Brain microvascular endothelial cell (primary cell): Measurements from ENCODE around the gene EFEMP1.

ENCODE experiments used
- DNase-seq: peaks from one replicate; pipeline ENCODE4 v3.0.0-alpha.2; 2020
- H3K27ac ChIP-seq: fragments of 250-450 bp; sonication (Bioruptor Pico); 2 replicates; pipeline ENCODE4 v1.5.1; 2020; ENCODE audit warnings: mild to moderate bottlenecking, moderate library complexity
- H3K27me3 ChIP-seq: fragments of 250-450 bp; sonication (Bioruptor Pico); replicated peaks from 2 replicates; pipeline ENCODE4 v1.5.1; 2020; ENCODE audit warnings: mild to moderate bottlenecking
- H3K36me3 ChIP-seq: fragments of 250-450 bp; sonication (Bioruptor Pico); replicated peaks from 2 replicates; pipeline ENCODE4 v1.5.1; 2020; ENCODE audit warnings: mild to moderate bottlenecking
- H3K4me3 ChIP-seq: 2 replicates; pipeline ENCODE4 v1.5.1; 2011; ENCODE audit warnings: low read depth, mild to moderate bottlenecking, control low read depth, low read length, moderate library complexity
- in situ Hi-C: cut with HindIII; loops from 2 replicates; pipeline ENCODE4 v1.10.0; 2017; ENCODE audit warnings: low sequenced_read_pairs, low pct_ligation_motif_present
- TF ChIP-seq, protein P1 (sequence below): IDR thresholded peaks from 2 replicates; pipeline ENCODE4 v1.5.1; 2011; ENCODE audit warnings: low read depth, mild to moderate bottlenecking, moderate library complexity, low read length, control low read depth, inconsistent platforms; ENCODE audit errors: missing control alignments

The EFEMP1 gene

GRCh38 chr2:55902429-55902828 is 21.2 kb downstream of the EFEMP1 start:
- H3K27me3 ChIP-seq: no peaks in the 10 kb centered on the region
- DNase-seq: no peak
- in situ Hi-C loops: no loop called here

GRCh38 chr2:55901941-55902340 is 21.6 kb downstream of the EFEMP1 start:
- in situ Hi-C loops: no loop called here
- DNase-seq: no peak
- Histone ChIP-seq H3K36me3 (no peaks in the 10 kb centered on the region), H3K4me3 (no peak overlapping the region), H3K27ac (no peak overlapping the region), H3K27me3 (no peaks in the 10 kb centered on the region)
- TF ChIP-seq, protein P1, sequence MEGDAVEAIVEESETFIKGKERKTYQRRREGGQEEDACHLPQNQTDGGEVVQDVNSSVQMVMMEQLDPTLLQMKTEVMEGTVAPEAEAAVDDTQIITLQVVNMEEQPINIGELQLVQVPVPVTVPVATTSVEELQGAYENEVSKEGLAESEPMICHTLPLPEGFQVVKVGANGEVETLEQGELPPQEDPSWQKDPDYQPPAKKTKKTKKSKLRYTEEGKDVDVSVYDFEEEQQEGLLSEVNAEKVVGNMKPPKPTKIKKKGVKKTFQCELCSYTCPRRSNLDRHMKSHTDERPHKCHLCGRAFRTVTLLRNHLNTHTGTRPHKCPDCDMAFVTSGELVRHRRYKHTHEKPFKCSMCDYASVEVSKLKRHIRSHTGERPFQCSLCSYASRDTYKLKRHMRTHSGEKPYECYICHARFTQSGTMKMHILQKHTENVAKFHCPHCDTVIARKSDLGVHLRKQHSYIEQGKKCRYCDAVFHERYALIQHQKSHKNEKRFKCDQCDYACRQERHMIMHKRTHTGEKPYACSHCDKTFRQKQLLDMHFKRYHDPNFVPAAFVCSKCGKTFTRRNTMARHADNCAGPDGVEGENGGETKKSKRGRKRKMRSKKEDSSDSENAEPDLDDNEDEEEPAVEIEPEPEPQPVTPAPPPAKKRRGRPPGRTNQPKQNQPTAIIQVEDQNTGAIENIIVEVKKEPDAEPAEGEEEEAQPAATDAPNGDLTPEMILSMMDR: no peak

More at GRCh38 chr2:55902429-55902828, 21.2 kb downstream of the EFEMP1 start:
- Histone ChIP-seq H3K36me3 (no peaks in the 10 kb centered on the region), H3K4me3 (no peak overlapping the region), H3K27ac (no peak overlapping the region)
- TF ChIP-seq, protein P1: no peak

DNA sequence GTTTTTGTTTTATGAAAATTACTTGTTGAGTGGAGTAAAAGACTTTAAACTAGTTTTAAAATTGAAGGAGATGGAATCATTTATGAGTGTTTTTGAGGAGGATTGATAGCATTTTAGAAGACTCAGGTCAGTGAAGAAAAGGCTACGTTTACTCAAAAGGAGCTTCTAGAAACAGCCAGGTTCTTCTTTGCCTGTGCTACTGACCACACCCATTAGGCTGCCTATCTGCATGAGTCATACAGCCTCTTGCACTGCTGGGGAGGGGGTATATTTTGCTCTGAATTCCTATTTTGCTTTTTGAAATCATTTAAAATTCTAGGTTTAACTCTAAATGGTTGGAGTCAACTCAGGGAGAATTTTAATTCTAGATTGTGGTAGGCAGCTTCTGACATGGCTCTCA is 22.3 kb downstream of the EFEMP1 start:
- H3K4me3 ChIP-seq: no peak overlapping the region
- TF ChIP-seq, protein P1: no peak
- H3K36me3 ChIP-seq: no peaks in the 10 kb centered on the region
- H3K27me3 ChIP-seq: no peaks in the 10 kb centered on the region
- no peak for DNase-seq
- in situ Hi-C loops: no loop called here
- no peak overlapping the region for H3K27ac ChIP-seq

GRCh38 chr2:55899881-55900280 is 23.7 kb downstream of the EFEMP1 start:
- DNase-seq: no peak
- no peak overlapping the region for H3K4me3 ChIP-seq
- H3K27ac ChIP-seq: no peak overlapping the region
- no peaks in the 10 kb centered on the region for H3K27me3 ChIP-seq
- TF ChIP-seq, protein P1: no peak
- H3K36me3 ChIP-seq: no peaks in the 10 kb centered on the region
- in situ Hi-C loops: no loop called here

GRCh38 chr2:55898386-55899040 is 25.1 kb downstream of the EFEMP1 start:
- no peak for DNase-seq
- no peaks in the 10 kb centered on the region for H3K27me3 ChIP-seq
- no peak overlapping the region for H3K27ac ChIP-seq
- H3K36me3 ChIP-seq: no peaks in the 10 kb centered on the region
- TF ChIP-seq, protein P1: no peak
- H3K4me3 ChIP-seq: no peak overlapping the region
- in situ Hi-C loops: no loop called here

DNA sequence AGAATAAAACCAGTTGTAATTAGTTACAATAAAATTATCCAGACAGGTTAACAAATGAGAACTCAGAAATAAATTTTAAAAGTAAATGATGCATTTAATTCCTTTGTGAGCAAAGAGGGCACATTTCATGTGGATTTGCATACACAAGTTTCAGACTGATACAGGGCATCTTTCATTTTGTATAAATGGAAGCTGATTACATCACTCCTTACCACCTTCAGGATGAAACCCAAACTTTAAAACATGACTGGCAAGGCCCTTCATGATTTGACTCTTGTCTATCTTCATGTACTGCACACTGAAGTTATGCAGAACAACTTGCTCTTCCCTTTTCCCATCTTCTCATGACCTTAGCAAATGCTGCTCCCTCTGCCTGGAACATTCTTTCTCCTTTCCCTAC is 26.9 kb downstream of the EFEMP1 start:
- TF ChIP-seq, protein P1: no peak
- no peak for DNase-seq
- Histone ChIP-seq H3K4me3 (no peak overlapping the region), H3K36me3 (no peaks in the 10 kb centered on the region), H3K27me3 (no peaks in the 10 kb centered on the region), H3K27ac (no peak overlapping the region)
- in situ Hi-C loops: no loop called here
